Rectal smooth muscle tissue (tissue), 1 donor: Measurements from ENCODE around the gene ADGRB3.

Experiments
- H3K27ac ChIP-seq: one replicate; pipeline ENCODE4 v1.7.0; 2013; ENCODE audit warnings: low read depth, low read length, inconsistent platforms
- H3K27me3 ChIP-seq: one replicate; pipeline ENCODE4 v1.7.0; 2013; ENCODE audit warnings: low read length; ENCODE audit not compliant: control insufficient read depth, insufficient read depth
- H3K36me3 ChIP-seq: one replicate; pipeline ENCODE4 v1.7.0; 2013; ENCODE audit warnings: low read length; ENCODE audit not compliant: control insufficient read depth, insufficient read depth
- H3K4me1 ChIP-seq: one replicate; pipeline ENCODE4 v1.7.0; 2013; ENCODE audit warnings: low read length; ENCODE audit not compliant: control insufficient read depth, insufficient read depth
- H3K4me3 ChIP-seq: one replicate; pipeline ENCODE4 v1.7.0; 2013; ENCODE audit warnings: low read length
- H3K9ac ChIP-seq: one replicate; pipeline ENCODE4 v1.7.0; 2013; ENCODE audit warnings: low read length

Gene ADGRB3

GRCh38 chr6:69232911-69233448 lies 597.9 kb downstream of the ADGRB3 start:
- Histone ChIP-seq H3K9ac (no peak overlapping the region), H3K36me3 (no peaks in the 10 kb centered on the region), H3K4me1 (no peaks in the 10 kb centered on the region), H3K4me3 (no peak overlapping the region), H3K27ac (no peak overlapping the region), H3K27me3 (no peaks in the 10 kb centered on the region)

DNA sequence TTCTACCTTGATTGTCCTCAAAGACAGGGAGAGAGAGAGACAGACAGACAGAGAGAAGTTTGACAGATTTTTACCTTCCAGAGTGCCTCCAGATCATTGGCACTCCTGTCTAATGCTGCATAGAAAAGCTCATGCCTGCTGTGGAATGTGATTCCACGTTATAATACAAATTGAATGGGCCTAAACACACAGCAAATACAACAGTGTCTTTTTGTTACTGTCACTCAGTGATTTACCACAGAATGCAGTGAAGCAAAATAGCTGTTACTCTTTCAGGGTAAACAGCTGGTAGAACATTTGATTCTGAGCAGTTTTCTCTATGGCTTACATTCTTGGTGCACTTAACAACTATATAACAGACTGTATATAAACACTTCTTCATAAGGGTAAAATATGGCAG lies 603.0 kb downstream of the ADGRB3 start:
- Histone ChIP-seq H3K4me3 (no peak overlapping the region), H3K27me3 (no peaks in the 10 kb centered on the region), H3K4me1 (no peaks in the 10 kb centered on the region), H3K9ac (no peak overlapping the region), H3K36me3 (no peaks in the 10 kb centered on the region), H3K27ac (no peak overlapping the region)

DNA sequence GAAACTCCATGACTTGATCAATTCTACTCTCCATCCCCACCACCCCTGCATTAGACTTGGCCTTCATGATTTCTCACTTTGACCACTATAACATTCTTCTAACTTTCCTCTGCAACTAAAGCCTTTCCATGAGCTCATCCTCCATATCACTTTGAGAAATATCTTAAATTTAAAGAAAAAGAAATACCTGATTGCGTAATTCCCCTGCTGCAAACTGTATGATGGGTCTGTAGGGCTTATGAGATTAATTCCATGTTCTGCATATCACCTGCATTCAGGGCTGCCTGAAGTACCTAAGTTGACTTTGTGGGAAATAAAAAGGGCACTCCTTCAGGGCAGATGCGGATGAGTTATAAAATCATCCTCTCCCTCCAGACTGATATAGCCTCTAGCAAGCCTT lies 611.9 kb downstream of the ADGRB3 start:
- H3K4me3 ChIP-seq, result no peak overlapping the region
- H3K36me3 ChIP-seq, result no peaks in the 10 kb centered on the region
- no peaks in the 10 kb centered on the region for H3K4me1 ChIP-seq
- no peak overlapping the region for H3K9ac ChIP-seq
- H3K27me3 ChIP-seq, result no peaks in the 10 kb centered on the region
- H3K27ac ChIP-seq, result no peak overlapping the region

- no peak overlapping the region for H3K4me3 ChIP-seq
- H3K4me1 ChIP-seq, result no peaks in the 10 kb centered on the region
- no peak overlapping the region for H3K9ac ChIP-seq
- no peaks in the 10 kb centered on the region for H3K36me3 ChIP-seq
- H3K27me3 ChIP-seq, result no peaks in the 10 kb centered on the region
- no peak overlapping the region for H3K27ac ChIP-seq
These were observed 625.9 kb downstream of the ADGRB3 start for GRCh38 chr6:69261010-69261409.

- Histone ChIP-seq H3K27me3 (no peaks in the 10 kb centered on the region), H3K27ac (no peak overlapping the region), H3K36me3 (no peaks in the 10 kb centered on the region), H3K9ac (no peak overlapping the region), H3K4me1 (no peaks in the 10 kb centered on the region), H3K4me3 (no peak overlapping the region)
These were observed 628.2 kb downstream of the ADGRB3 start for GRCh38 chr6:69263297-69263696.

GRCh38 chr6:69265090-69265489 lies 630.0 kb downstream of the ADGRB3 start:
- Histone ChIP-seq H3K9ac (no peak overlapping the region), H3K27ac (no peak overlapping the region), H3K36me3 (no peaks in the 10 kb centered on the region), H3K27me3 (no peaks in the 10 kb centered on the region), H3K4me1 (no peaks in the 10 kb centered on the region), H3K4me3 (no peak overlapping the region)

DNA sequence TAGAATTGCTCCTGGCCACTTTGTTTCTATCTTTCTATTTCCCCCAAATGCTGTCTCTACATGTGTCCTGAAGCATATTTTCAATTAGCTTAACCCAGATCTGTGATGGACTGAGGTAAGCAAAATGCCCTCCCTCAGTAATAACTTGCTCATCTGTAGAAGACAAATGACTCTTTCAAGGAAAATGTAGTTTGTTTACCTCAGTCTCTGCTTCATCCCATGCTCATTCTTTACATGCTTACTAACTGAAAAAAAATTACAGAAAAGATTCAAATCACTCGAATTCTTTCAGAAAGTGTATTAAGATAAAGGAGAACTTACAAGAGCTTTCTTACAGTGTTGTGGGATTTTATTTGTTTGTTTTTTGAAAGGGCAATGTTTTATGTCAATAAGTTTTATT lies 630.6 kb downstream of the ADGRB3 start:
- Histone ChIP-seq H3K4me1 (no peaks in the 10 kb centered on the region), H3K36me3 (no peaks in the 10 kb centered on the region), H3K9ac (no peak overlapping the region), H3K4me3 (no peak overlapping the region), H3K27ac (no peak overlapping the region), H3K27me3 (no peaks in the 10 kb centered on the region)

GRCh38 chr6:69276204-69276603 lies 641.1 kb downstream of the ADGRB3 start:
- H3K4me3 ChIP-seq, result no peak overlapping the region
- no peak overlapping the region for H3K27ac ChIP-seq
- no peaks in the 10 kb centered on the region for H3K27me3 ChIP-seq
- no peak overlapping the region for H3K9ac ChIP-seq
- no peaks in the 10 kb centered on the region for H3K4me1 ChIP-seq
- H3K36me3 ChIP-seq, result no peaks in the 10 kb centered on the region

GRCh38 chr6:69279805-69280204 lies 644.7 kb downstream of the ADGRB3 start:
- Histone ChIP-seq H3K9ac (no peak overlapping the region), H3K27me3 (no peaks in the 10 kb centered on the region), H3K36me3 (no peaks in the 10 kb centered on the region), H3K27ac (no peak overlapping the region), H3K4me1 (no peaks in the 10 kb centered on the region), H3K4me3 (no peak overlapping the region)

- H3K4me1 ChIP-seq, result no peaks in the 10 kb centered on the region
- no peak overlapping the region for H3K4me3 ChIP-seq
- H3K36me3 ChIP-seq, result no peaks in the 10 kb centered on the region
These were observed 645.8 kb downstream of the ADGRB3 start for GRCh38 chr6:69280858-69281257.

DNA sequence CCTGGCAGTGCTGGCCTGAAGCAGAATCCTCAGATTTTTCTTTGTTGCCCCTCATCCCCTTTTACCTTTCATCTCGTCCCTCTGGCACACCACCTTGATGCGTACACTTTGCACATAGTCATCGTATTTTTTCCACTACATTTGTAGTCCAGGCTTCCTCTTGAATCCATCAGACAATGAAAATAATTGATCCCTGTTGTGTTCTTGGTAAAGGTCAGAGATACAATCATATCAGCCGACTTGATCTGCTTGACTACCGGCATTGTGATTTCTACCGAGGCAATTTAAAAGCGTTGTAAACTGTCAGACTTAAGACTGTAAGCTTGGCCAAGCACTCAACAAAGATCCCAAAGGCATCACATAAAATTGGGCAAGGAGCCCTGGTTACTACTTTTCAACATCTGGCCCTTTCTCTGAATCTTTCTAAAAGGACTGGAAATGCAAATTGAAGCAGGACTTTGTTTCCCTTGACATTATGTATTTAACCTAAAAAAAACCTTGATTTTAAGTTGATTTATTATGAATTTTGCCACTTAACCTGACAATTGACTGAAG lies 649.2 kb downstream of the ADGRB3 start:
- H3K9ac ChIP-seq, result no peak overlapping the region
- no peaks in the 10 kb centered on the region for H3K27me3 ChIP-seq
- no peaks in the 10 kb centered on the region for H3K36me3 ChIP-seq
- no peaks in the 10 kb centered on the region for H3K4me1 ChIP-seq
- H3K4me3 ChIP-seq, result no peak overlapping the region
- no peak overlapping the region for H3K27ac ChIP-seq

More at GRCh38 chr6:69280858-69281257, 645.8 kb downstream of the ADGRB3 start:
- Histone ChIP-seq H3K27me3 (no peaks in the 10 kb centered on the region), H3K27ac (no peak overlapping the region), H3K9ac (no peak overlapping the region)

- no peak overlapping the region for H3K9ac ChIP-seq
- H3K27ac ChIP-seq, result no peak overlapping the region
- H3K4me1 ChIP-seq, result no peaks in the 10 kb centered on the region
- no peaks in the 10 kb centered on the region for H3K36me3 ChIP-seq
- no peak overlapping the region for H3K4me3 ChIP-seq
- H3K27me3 ChIP-seq, result no peaks in the 10 kb centered on the region
These were observed 650.0 kb downstream of the ADGRB3 start for GRCh38 chr6:69285054-69285453.

GRCh38 chr6:69286331-69286730 lies 651.2 kb downstream of the ADGRB3 start:
- Histone ChIP-seq H3K4me3 (no peak overlapping the region), H3K9ac (no peak overlapping the region), H3K27me3 (no peaks in the 10 kb centered on the region), H3K27ac (no peak overlapping the region), H3K4me1 (no peaks in the 10 kb centered on the region), H3K36me3 (no peaks in the 10 kb centered on the region)
